Panc1 (cell line): ENCODE measurements around the gene TMEM156. TPM values are rescaled to one million over a fixed set of nuclear protein-coding genes. Genes with fewer than 3 reads are reported as not detected.

Experiments
- ATAC-seq: fragments of 200-7000 bp; cut with Tn5 transposase; 2 replicates; pipeline ENCODE4 v1.9.1; 2020; ENCODE audit warnings: mild to moderate bottlenecking, moderate library complexity
- BruUV-seq: library from RNA; stranded (reverse); fragments of 400-500 nt; replicated peaks from 2 replicates; lab custom pipeline; 2021; lab: Mats Ljungman, UMichigan
- CTCF ChIA-PET: fragments of 300-600 bp; sonication (Branson Sonifier 250); formaldehyde crosslinking; loops from one replicate; lab custom pipeline; 2022; ENCODE audit warnings: antibody characterized with exemption; lab: Charles Lee
- POLR2A ChIA-PET: fragments of 300-600 bp; sonication (Branson Sonifier 250); formaldehyde crosslinking; loops from one replicate; lab custom pipeline; 2022; ENCODE audit warnings: antibody characterized with exemption; lab: Charles Lee
- DNase-seq: peaks from one replicate; pipeline ENCODE4 v3.0.0-alpha.2; 2010; ENCODE audit warnings: low read depth, low spot score
- H3K27ac ChIP-seq: 2 replicates; pipeline ENCODE4 v1.5.1; 2011; ENCODE audit warnings: mild to moderate bottlenecking, low read length, inconsistent platforms
- H3K27me3 ChIP-seq: fragments of 200-500 bp; sonication (Bioruptor generic); 2 replicates; pipeline ENCODE4 v1.6.0; 2014; ENCODE audit warnings: low read length, inconsistent platforms; ENCODE audit not compliant: control insufficient read depth, insufficient read depth
- H3K36me3 ChIP-seq: fragments of 200-500 bp; sonication (Bioruptor generic); 2 replicates; pipeline ENCODE4 v1.5.1; 2014; ENCODE audit warnings: inconsistent platforms, mild to moderate bottlenecking, low read length, moderate library complexity; ENCODE audit not compliant: control insufficient read depth, insufficient read depth
- H3K4me1 ChIP-seq: 2 replicates; pipeline ENCODE4 v1.5.1; 2011; ENCODE audit warnings: inconsistent platforms, mild to moderate bottlenecking, low read length, moderate library complexity; ENCODE audit not compliant: control insufficient read depth, insufficient read depth
- H3K4me3 ChIP-seq, 2 experiments: 2 replicates each; pipeline ENCODE4 v1.5.1; 2011 to 2012; ENCODE audit warnings: low read depth in 2 of 2, low read length in 2 of 2, mild to moderate bottlenecking in 2 of 2, inconsistent platforms in 1 of 2, moderate library complexity in 1 of 2
- H3K9me3 ChIP-seq: fragments of 200-500 bp; sonication (Bioruptor generic); 2 replicates; pipeline ENCODE4 v1.5.1; 2014; ENCODE audit warnings: low read depth, mild to moderate bottlenecking, inconsistent platforms, low read length, moderate library complexity; ENCODE audit not compliant: control insufficient read depth, insufficient read depth
- POLR2AphosphoS5 ChIP-seq: IDR thresholded peaks from 2 replicates; pipeline ENCODE4 v1.6.1; 2012; ENCODE audit warnings: mild to moderate bottlenecking, low read depth, low read length, moderate library complexity
- SIN3A ChIP-seq: IDR thresholded peaks from 2 replicates; pipeline ENCODE4 v1.6.1; 2012; ENCODE audit warnings: low read depth, mild to moderate bottlenecking, low read length, moderate library complexity, borderline replicate concordance; ENCODE audit not compliant: insufficient read depth
- TCF7L2 ChIP-seq: IDR thresholded peaks from 2 replicates; pipeline ENCODE4 v1.6.1; 2011; ENCODE audit warnings: mild to moderate bottlenecking, low read depth, low read length, inconsistent platforms
- in situ Hi-C: cut with HindIII; loops from 2 replicates; pipeline ENCODE4 v1.10.0; 2016; ENCODE audit warnings: low sequenced_read_pairs, low pct_unique_long_range_greater_than_20kb
- intact Hi-C: fragments of 100-400 bp; cut with micrococcal nuclease; formaldehyde crosslinking; loops from one replicate; pipeline ENCODE4 v1.10.0; 2022; ENCODE audit not compliant: unreplicated experiment
- total RNA-seq: library from RNA; stranded (reverse); gene quantifications from one replicate; pipeline ENCODE4 v1.2.1, GENCODE V29; 2021; ENCODE audit not compliant: unreplicated experiment
- TF ChIP-seq, protein P1 (sequence below), 2 experiments: IDR thresholded peaks; 2 replicates each; pipeline ENCODE4 v1.6.1; 2011 to 2012; ENCODE audit warnings: low read depth in 2 of 2, control low read depth in 1 of 2, low read length in 1 of 2, mild to moderate bottlenecking in 1 of 2, moderate library complexity in 1 of 2; ENCODE audit not compliant: insufficient read depth in 1 of 2
- TF ChIP-seq, protein P2 (sequence below): fragments of 450-650 bp; IDR thresholded peaks from 2 replicates; pipeline ENCODE4 v1.5.1; 2017; ENCODE audit warnings: mild to moderate bottlenecking

Gene TMEM156
- total RNA-seq, 1 experiment from 2014 or later, result 5.8 TPM

DNA sequence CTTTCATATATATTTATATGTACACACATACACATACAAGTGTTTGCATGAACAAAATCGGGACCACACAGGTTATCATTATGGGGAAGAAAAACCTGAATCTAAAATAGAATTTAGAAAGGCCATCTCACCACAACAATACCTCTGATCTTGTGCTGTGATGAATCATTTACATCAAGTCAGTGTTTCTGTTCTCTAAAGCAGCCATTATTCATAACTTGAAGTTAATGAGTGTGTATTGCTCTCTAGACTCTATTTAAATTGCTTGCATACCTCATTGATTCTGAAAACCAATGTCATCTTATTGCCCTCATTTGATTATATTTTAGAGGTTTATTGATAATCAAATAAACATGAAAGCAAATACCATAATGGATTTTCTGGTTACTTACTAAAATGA is 93.0 kb downstream of the TMEM156 start:
- no peak for ATAC-seq
- Histone ChIP-seq H3K4me1 (no peaks in the 10 kb centered on the region), H3K9me3 (no peaks in the 10 kb centered on the region), H3K4me3 (no peak overlapping the region), H3K27me3 (no peaks in the 10 kb centered on the region), H3K27ac (no peak overlapping the region), H3K36me3 (no peaks in the 10 kb centered on the region)
- BruUV-seq, result no TSS peak
- in situ Hi-C loops (no loop called here), intact Hi-C loops (no loop called here)
- POLR2A ChIA-PET, result no interaction called here
- DNase-seq, result no peak
- CTCF ChIA-PET, result no interaction called here
- TF ChIP-seq SIN3A (no peak), POLR2AphosphoS5 (no peak), TCF7L2 (no peak)
- TF ChIP-seq, protein P1, sequence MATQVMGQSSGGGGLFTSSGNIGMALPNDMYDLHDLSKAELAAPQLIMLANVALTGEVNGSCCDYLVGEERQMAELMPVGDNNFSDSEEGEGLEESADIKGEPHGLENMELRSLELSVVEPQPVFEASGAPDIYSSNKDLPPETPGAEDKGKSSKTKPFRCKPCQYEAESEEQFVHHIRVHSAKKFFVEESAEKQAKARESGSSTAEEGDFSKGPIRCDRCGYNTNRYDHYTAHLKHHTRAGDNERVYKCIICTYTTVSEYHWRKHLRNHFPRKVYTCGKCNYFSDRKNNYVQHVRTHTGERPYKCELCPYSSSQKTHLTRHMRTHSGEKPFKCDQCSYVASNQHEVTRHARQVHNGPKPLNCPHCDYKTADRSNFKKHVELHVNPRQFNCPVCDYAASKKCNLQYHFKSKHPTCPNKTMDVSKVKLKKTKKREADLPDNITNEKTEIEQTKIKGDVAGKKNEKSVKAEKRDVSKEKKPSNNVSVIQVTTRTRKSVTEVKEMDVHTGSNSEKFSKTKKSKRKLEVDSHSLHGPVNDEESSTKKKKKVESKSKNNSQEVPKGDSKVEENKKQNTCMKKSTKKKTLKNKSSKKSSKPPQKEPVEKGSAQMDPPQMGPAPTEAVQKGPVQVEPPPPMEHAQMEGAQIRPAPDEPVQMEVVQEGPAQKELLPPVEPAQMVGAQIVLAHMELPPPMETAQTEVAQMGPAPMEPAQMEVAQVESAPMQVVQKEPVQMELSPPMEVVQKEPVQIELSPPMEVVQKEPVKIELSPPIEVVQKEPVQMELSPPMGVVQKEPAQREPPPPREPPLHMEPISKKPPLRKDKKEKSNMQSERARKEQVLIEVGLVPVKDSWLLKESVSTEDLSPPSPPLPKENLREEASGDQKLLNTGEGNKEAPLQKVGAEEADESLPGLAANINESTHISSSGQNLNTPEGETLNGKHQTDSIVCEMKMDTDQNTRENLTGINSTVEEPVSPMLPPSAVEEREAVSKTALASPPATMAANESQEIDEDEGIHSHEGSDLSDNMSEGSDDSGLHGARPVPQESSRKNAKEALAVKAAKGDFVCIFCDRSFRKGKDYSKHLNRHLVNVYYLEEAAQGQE (IDR thresholded peaks at IDR 0.05; ENCODE audit: insufficient read depth in 1 of 2, low read depth in 2 of 2, low read length in 1 of 2), result no peak
- TF ChIP-seq, protein P2, sequence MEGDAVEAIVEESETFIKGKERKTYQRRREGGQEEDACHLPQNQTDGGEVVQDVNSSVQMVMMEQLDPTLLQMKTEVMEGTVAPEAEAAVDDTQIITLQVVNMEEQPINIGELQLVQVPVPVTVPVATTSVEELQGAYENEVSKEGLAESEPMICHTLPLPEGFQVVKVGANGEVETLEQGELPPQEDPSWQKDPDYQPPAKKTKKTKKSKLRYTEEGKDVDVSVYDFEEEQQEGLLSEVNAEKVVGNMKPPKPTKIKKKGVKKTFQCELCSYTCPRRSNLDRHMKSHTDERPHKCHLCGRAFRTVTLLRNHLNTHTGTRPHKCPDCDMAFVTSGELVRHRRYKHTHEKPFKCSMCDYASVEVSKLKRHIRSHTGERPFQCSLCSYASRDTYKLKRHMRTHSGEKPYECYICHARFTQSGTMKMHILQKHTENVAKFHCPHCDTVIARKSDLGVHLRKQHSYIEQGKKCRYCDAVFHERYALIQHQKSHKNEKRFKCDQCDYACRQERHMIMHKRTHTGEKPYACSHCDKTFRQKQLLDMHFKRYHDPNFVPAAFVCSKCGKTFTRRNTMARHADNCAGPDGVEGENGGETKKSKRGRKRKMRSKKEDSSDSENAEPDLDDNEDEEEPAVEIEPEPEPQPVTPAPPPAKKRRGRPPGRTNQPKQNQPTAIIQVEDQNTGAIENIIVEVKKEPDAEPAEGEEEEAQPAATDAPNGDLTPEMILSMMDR, result no peak

DNA sequence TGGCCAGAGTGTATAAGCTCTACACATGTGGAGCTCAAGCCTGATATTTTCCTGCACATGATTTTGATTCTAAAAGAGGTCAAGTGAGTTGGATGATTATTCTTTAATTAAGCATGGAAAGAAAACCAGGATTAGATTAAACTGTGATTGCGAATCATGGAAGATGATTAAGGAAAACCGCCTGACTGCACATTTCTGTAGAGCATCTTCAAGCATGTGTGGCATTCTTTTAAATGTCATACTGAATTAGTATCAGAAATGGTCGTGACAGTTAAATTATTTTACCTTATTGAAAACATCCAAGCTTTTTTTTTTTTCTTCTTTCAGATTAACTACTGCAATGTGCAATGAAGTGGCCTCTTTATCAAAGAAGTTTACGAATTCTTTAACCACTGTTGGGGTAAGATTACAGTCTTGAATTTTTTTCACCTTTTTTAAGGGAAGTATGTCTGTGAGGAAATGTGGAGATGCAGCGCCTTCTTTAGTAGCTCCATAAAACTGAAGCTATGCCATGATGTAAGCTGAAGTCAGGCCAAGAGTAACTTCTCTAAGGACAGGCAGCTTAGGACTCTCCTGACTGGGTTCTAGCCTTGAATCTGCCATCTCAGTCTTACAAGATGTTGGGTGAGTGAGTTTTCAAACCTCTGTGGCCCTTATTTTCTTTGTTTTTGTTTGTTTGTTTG is 96.7 kb downstream of the TMEM156 start:
- intact Hi-C loops (no loop called here), in situ Hi-C loops (no loop called here)
- no peak overlapping the region for H3K4me3 ChIP-seq
- TF ChIP-seq SIN3A, result no peak
- TF ChIP-seq, protein P1 (IDR thresholded peaks at IDR 0.05; ENCODE audit: insufficient read depth in 1 of 2, low read depth in 2 of 2, low read length in 1 of 2), result no peak
- no peak for TF ChIP-seq POLR2AphosphoS5
- TF ChIP-seq, protein P2, result no peak
- no peak for TF ChIP-seq TCF7L2
- no TSS peak for BruUV-seq
- no peaks in the 10 kb centered on the region for H3K27me3 ChIP-seq
- no peak overlapping the region for H3K27ac ChIP-seq
- no peaks in the 10 kb centered on the region for H3K36me3 ChIP-seq
- ATAC-seq, result no peak
- CTCF ChIA-PET, result no interaction called here
- H3K9me3 ChIP-seq, result no peaks in the 10 kb centered on the region
- DNase-seq, result no peak
- POLR2A ChIA-PET, result interaction anchor here (0.6 kb wide), 1 partner anchor 216 kb away, joined by 5 read pairs; no protein-coding TSS in a partner anchor
- H3K4me1 ChIP-seq, result no peaks in the 10 kb centered on the region
